PFSK-1 (cell line): ENCODE data around the gene FAM124A.

Experiments used
- FOXP2 ChIP-seq: optimal IDR thresholded peaks from 2 replicates; pipeline ENCODE3; 2011; ENCODE audit warnings: borderline replicate concordance, control low read depth, inconsistent platforms; ENCODE audit not compliant: insufficient read depth; ENCODE audit errors: extremely low read length, extremely low read depth
- POLR2AphosphoS5 ChIP-seq: IDR thresholded peaks from 2 replicates; pipeline ENCODE4 v1.6.1; 2012; ENCODE audit warnings: low read depth, mild to moderate bottlenecking, control low read depth, low read length, moderate library complexity
- REST ChIP-seq, 2 experiments: IDR thresholded peaks; 2 replicates each; pipeline versions ENCODE4 v1.6.1 to v1.8.0; 2011 to 2012; ENCODE audit warnings: low read depth in 2 of 2, low read length in 2 of 2, control low read depth in 1 of 2, inconsistent platforms in 1 of 2, mild to moderate bottlenecking in 1 of 2, moderate library complexity in 1 of 2; ENCODE audit not compliant: insufficient read depth in 1 of 2
- SIN3A ChIP-seq: IDR thresholded peaks from 2 replicates; pipeline ENCODE4 v1.6.1; 2012; ENCODE audit warnings: mild to moderate bottlenecking, low read length, moderate library complexity, borderline replicate concordance; ENCODE audit not compliant: insufficient read depth
- TAF1 ChIP-seq: IDR thresholded peaks from 2 replicates; pipeline ENCODE4 v1.6.1; 2012; ENCODE audit warnings: low read length, control low read depth, borderline replicate concordance; ENCODE audit not compliant: insufficient read depth

Gene FAM124A

GRCh38 chr13:51297556-51297955 is 75.4 kb downstream of the FAM124A start:
- TF ChIP-seq FOXP2 (no peak), SIN3A (no peak), POLR2AphosphoS5 (no peak), REST (IDR thresholded peaks at IDR 0.05; ENCODE audit: insufficient read depth in 1 of 2, low read depth in 2 of 2, low read length in 2 of 2) (no peak), TAF1 (no peak)

- TF ChIP-seq FOXP2 (no peak), POLR2AphosphoS5 (no peak), SIN3A (no peak), TAF1 (no peak), REST (IDR thresholded peaks at IDR 0.05; ENCODE audit: insufficient read depth in 1 of 2, low read depth in 2 of 2, low read length in 2 of 2) (no peak)
Measured at GRCh38 chr13:51298812-51299211, 76.6 kb downstream of the FAM124A start.

- TF ChIP-seq SIN3A (no peak), REST (IDR thresholded peaks at IDR 0.05; ENCODE audit: insufficient read depth in 1 of 2, low read depth in 2 of 2, low read length in 2 of 2) (no peak), POLR2AphosphoS5 (no peak), TAF1 (no peak), FOXP2 (no peak)
Measured at GRCh38 chr13:51303063-51303552, 80.9 kb downstream of the FAM124A start.

- TF ChIP-seq TAF1 (no peak), POLR2AphosphoS5 (no peak), REST (IDR thresholded peaks at IDR 0.05; ENCODE audit: insufficient read depth in 1 of 2, low read depth in 2 of 2, low read length in 2 of 2) (no peak), FOXP2 (no peak), SIN3A (no peak)
Measured at GRCh38 chr13:51303882-51304281, 81.7 kb downstream of the FAM124A start.

- TF ChIP-seq REST (IDR thresholded peaks at IDR 0.05; ENCODE audit: insufficient read depth in 1 of 2, low read depth in 2 of 2, low read length in 2 of 2) (no peak), POLR2AphosphoS5 (no peak), FOXP2 (no peak), TAF1 (no peak), SIN3A (no peak)
Measured at GRCh38 chr13:51305271-51305967, 83.2 kb downstream of the FAM124A start.
